Skin of body (tissue), 2 donors: Measurements from ENCODE around the gene HMGN3. TPM values are rescaled to one million over a fixed set of nuclear protein-coding genes. Genes with fewer than 3 reads are reported as not detected.
"Not testable (repeated sequence)": the region's sequence is repeated elsewhere in the genome, so short reads cannot be mapped to it uniquely, and the experiment has no call there.

Experiments used
- DNase-seq: peaks from one replicate; lab custom pipeline; 2025; lab: John Stamatoyannopoulos, UW
- total RNA-seq: library from RNA; depleted of rRNA; stranded (reverse); fragments of >200 nt; gene quantifications from one replicate; pipeline ENCODE4 v1.2.3, GENCODE V29; 2014

The HMGN3 gene
- 80.5 TPM for total RNA-seq

DNA sequence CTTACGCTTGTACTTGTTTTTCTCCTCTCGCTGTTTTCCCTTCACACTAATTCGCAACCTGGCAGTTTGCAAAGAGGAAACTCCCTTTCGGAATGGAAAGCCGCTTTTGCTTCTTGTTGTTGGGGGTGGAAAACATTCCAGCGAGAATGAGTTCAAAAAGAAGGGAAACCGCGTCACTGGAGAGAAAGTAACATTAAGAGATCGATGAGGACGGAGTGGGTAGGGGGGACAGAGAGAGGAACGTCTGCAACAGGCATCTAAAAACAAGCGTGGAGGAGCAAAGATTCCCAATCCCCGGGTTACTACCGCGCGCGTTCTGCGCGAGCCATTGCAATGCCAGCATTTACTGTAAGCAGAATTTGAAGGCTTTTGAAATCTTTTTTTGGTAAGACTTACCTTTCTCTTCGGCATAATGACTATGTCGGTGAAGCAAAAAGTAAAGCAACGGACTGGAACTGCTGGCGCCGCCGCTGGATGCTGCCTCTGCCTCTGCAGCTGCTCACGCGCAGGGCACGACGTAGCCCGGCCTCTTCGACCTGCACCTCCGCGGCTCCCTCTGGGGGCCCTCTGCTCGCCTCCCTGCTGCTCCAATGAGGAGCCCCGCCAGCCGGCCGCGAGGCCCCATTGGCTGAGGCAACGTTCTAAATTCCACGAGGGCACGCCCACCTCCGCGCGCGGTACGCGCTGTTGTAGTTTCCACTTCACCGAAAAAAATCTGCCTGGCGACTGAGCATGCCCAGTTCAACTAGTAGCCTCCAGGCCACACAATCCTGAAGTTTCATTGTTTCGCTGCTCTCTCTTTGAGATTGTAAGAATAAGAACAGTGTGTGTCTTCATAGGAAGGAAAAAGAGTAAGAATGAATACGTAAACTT, at the start of gene HMGN3:
Gene HMGN3 (minus strand): TSS at position 533 of the 873 bp plus-strand sequence.
- DNase-seq: peak; percentile 83

DNA sequence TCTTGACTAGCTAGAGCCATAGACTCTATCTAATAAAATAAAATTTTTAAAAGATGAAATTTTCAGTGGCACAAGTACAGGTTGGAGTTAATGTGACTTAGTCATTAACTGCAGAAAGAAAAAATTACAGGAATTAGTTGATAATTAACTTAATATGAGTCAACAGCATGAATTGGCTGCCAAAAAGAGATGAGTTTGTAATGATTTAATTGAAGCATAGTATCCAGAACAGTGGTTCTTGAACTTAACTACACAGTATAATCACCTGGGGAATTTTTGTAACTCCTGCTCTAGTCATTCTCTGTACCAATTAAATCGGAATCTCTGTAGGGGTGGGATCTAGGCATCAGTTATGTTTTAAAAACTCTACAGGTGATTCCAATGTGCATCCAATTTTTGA, 46.3 kb upstream of the HMGN3 start:
- DNase-seq: no peak

DNA sequence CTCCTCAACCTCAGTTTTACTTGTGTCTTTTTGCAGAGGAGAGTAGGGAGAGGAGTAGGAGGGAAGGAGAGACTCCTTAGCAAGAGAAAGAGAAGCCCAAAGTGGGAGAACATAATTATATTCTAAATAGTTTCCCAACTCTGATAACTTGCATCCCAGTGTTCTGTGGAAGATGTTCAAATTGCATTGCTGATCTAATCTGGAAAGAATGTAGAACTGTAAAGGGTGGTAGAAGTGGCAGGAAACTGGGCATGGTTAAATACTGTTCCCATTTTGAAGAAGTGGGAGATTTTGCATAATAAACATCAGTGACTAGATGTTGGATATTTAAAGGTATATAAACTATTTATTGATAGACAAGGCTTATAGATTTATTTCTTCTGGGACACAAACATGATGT, 42.6 kb upstream of the HMGN3 start:
- DNase-seq: no peak

DNA sequence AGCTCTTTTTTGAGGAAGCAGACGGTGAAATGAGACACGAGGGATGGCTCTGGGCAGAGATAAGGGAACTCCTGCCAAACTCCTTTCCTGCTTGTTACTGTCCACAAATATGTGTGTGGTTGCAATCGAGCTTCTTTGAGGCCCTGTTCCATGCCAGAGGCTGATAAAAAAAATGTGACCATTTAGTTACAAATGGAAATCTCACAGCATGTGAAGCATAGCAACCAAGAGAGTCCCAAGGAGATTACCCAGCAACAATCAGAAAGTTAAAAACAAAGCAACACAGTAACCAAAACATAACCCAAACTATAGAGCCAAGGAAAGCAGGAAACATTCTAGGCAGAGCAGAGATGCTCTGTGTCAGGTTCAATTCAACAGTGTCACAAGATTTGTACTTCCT, 35.4 kb upstream of the HMGN3 start:
- DNase-seq: peak; percentile 72

DNA sequence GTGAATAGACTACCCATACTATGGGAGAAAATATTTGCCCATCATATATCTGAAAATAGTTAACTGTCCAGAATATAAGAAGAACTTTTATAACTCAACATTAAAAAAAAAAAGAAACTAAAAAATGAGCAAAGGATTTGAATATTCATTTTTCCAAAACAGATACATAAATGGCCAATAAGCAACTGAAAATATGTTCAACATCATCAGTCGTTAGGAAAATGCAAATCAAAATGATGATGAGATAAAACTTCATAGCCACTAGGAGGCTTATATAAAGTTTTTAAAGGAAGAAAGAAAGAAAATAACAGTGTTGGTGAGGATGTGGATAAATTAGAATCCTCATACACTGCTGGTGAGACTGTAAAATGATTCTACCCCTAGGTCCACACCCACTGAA, 32.6 kb upstream of the HMGN3 start:
- DNase-seq: no peak

DNA sequence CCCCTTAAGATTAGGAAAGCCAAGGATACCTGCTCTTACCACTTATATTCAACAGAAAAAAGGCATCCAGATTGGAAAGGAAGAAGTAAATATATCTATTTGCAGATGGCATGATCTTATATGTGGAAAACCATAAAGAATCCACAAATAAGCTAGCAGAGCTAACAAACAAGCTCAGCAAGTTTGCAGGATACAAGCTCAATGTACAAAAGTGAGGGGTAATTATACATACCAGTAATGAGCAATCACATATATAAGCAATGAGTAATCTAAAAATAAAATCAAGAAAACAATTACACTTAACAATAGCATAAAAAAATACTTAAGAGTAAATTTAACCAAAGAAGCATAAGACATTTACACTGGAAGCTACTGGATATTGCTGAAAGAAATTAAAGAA, 31.6 kb upstream of the HMGN3 start:
- no peak for DNase-seq

DNA sequence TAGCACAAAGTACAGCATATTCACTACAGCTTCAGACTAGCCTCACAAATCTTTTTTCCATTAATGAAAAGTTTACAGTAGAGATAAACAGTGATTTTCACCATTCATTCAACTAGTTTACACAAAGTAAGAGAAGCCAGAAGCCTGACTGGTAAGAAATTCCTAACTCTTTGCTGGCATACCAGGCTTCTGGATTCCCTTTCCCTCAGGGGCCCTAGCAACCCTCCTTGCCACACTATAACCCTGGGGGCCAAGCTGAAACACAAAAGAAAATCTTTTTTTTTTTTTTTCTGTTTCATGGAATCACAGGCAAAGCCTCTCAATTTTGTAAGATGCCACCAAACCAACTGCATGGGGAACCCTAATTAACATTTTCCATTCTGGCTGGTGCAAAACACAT, 28.9 kb upstream of the HMGN3 start:
- DNase-seq: no peak

DNA sequence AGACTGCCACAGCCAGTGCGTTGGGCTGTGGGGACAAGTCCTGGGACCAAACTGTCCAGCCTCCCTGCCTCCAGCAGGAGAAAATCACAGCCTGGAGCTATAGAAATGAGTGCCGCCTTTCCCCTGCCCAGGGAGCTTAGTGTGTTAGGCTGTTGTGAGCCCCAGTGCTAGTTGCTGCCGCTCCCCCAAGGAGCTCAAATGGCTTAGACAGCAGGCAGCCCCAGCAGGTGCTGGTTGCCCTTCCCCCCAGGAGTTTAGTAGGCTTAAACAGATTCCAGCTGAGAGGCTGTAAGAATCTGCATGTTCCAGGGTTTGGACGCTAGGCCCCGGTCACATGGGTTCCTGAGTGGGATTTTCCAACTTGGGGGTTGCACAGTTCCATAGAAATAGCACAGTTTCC, 27.2 kb upstream of the HMGN3 start:
- no peak for DNase-seq

DNA sequence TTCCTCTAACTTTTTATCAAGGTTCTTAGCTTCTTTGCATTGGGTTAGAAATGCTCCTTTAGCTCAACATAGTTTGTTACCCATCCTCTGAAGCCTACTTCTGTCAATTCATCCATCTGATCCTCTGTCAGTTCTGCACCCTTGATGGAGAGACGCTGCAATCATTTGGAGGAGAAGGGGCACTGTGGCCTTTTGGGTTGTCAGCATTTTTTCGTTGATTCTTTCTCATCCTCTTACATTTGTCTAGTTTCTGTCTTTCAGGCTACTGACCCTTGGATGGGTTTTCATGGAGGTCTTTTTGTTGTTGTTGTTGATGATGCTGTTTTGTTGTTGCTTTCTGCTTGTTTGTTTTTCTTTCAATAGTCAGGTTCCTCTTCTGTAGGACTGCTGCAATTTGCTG, 26.3 kb upstream of the HMGN3 start:
- no peak for DNase-seq

DNA sequence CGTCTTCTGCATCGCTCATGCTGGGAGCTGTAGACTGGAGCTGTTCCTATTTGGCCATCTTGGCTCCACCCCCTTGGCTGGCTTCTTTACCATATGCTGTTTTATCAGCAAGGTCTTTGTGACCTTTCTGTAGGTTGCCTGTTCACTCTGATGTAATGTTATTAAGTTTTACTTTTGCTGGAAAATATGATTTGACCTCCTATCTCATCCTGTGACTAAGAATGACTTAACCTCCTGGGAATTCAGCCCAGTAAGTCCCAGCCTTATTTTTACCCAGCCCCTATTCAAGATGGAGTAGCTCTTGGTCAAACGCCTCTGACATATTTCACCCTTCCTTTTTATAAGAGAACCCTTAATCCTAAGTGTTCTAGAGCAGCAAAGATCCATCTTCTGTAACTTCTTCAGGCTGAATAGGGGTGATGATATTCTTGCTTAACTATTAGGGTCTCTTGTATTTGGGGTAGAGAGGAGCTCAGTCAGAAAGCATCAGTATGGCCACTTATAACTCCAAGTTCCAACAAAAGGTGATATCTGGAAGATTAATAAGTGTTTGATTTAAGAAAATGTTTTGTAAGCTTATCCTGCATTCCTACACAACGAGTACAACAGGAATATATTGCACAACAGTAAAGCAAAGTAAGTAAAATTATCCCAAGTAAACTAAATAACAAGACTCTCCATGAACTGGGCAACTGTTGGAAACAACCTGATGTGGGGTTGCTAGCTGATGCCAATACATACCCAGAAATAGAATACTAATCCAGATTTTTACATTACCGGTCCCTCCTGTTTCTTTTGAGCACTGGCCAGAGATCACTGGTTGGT, 23.1 kb upstream of the HMGN3 start:
- DNase-seq: no peak

DNA sequence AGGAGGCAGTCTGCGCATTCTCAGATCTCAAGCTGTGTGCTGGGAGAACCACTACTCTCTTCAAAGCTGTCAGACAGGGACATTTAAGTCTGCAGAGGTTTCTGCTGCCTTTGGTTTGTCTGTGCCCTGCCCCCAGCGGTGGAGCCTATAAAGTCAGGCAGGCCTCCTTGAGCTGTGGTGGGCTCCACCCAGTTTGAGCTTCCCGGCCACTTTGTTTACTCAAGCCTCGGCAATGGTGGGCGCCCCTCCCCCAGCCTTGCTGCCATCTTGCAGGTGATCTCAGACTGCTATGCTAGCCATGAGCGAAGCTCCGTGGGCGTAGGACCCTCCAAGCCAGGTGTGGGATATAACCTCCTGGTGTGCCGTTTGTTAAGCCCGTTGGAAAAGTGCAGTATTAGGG, 22.3 kb upstream of the HMGN3 start:
- not testable (repeated sequence) for DNase-seq

DNA sequence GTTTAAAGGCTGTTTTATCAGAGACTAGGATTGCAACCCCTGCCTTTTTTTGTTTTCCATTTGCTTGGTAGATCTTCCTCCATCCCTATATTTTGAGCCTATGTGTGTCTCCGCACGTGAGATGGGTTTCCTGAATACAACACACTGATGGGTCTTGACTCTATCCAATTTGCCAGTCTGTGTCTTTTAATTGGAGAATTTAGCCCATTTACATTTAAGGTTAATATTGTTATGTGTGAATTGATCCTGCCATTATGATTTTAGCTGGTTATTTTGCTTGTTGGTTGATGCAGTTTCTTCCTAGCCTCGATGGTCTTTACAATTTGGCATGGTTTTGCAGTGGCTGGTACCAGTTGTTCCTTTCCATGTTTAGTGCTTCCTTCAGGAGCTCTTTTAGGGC, 20.6 kb upstream of the HMGN3 start:
- DNase-seq: not testable (repeated sequence)

DNA sequence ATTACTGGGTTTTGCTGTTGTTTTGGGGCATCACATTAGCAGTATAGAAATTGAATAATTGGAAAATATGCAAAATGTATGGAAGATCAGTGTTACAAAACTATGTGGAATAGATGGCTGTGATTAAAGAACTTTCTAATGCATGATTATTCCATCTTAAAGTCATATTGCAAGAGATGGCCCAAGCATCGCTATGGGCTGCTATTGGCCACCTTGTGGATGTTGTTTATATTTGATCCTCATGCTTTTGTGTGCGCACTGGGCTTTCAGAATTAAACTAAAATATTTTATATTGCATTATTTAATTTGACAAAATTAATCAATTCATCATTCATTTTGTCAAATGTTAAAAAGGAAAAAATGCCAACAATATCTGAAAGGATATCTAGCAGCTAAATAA, 16.1 kb upstream of the HMGN3 start:
- DNase-seq: no peak

DNA sequence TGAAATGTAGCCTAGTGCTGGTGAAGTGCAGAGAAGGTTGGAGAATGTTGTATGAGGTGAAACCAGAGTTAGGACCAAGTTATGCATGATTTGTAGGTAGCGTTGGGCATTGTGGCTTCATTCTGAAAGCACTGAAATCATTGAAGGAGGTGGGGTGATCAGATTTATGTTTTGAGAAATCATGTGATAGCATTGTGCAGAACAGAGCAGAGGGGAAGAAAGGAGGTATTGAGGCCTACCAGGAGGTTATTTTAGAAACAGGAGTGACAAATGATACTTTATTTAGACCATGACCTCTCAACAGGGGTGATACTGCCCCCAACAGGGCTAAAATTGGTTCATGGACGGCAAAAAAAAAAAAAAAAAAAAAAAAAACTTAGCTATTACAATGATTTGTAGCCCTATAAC, 15.6 kb upstream of the HMGN3 start:
- DNase-seq: no peak

DNA sequence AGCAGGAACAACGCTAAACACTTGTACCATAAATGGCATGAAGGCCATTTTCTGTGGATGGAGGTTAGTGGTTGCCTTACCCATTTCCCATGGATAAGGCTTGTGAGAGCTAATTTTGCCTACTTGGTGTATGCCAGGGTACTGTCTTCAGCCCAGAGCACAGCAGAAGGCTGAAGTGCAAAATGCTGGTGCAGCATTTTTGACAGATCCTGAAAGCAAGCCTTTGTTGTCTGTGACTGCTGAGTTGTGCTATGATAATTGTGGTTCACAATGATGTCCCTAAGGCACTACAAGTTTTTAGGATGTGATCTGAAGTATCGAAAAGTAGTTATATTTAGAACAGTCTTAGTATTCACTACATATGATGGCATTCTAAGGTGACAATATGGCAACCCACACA, 14.7 kb upstream of the HMGN3 start:
- DNase-seq: no peak

DNA sequence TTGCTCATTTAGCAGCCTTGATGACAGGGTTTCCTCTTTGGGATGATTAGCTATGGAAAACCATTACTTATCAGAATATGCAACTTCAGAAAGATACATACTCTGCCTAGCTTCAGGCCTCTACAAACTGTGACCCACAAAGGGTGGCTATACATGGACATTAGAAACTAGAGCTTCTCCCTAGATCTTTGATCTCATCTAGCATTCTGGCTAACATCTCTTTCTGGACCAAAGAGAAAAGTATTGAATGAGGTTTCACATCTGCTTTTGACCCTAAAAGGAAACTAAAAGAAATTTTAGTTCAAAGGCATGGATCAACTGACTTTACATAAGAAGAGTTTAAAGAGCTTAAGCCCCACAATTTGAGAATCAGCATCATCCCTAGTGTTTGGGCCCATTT, 12.4 kb upstream of the HMGN3 start:
- DNase-seq: no peak

DNA sequence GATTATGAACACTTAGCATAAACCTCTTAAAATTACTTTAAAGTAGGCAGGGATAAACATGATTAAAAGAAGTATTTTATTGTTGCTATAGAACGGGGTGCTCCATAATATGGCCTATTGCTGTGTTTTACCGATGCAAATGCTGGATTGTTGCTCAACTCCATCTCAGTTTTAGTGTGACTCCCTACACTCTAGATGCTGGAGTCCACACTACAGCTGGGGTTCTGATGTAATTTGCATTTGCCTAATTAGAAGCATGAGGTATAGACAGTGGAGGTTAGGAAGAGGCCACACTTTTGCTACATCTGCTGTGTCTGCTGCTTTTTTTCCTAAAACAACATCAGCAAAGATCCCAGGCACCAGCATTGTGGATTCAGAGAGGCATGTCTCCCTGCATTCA, 6.7 kb upstream of the HMGN3 start:
- DNase-seq: no peak

DNA sequence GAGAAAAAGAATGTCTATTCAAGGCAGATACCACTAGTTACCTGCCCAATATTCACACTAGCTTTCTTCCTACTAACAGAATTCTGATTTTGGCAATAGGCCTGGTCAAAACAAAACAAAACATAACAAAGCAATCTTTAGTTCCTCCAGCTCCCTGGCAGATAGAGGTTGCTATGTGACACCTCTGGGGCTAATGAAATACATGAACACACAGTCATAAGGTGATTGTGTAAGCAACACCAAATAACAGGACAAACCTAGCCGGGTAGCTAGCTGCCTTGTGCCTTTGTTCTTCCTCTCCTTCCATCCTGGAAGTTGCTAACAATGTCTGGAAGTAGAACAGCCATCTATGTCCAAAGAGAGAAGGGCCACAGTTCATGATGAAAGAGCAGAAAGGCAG, 6.0 kb upstream of the HMGN3 start:
- DNase-seq: no peak

DNA sequence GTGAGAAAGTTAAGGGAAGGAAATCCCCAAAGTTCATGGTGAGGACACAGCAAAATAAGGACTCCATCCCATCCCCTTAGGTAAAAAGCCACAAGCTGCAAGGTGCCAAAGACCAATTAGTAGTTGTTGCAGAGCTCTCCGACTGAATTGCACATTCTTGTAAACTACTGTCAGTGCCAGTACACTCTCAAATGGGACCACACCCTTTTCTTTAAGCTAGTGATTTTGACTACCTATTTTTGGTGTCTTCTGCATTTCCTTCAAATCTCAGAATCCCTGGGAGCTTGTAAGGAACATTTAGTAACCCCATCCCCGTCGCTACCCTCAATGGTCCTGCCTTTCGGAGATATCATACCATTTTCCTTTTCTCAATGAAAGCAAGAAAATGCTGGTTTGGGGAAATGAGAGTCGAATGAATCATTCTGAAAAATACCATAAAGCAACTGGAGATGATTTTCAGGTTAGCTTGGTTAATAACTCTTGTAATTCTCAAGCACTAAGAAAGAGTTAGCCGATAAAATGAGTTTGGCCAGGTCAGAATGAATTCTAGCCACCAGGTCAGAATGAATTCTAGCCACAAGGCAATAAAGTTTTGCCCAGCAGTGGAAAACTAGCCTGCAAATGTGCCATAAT, 5.2 kb upstream of the HMGN3 start:
- DNase-seq: no peak

DNA sequence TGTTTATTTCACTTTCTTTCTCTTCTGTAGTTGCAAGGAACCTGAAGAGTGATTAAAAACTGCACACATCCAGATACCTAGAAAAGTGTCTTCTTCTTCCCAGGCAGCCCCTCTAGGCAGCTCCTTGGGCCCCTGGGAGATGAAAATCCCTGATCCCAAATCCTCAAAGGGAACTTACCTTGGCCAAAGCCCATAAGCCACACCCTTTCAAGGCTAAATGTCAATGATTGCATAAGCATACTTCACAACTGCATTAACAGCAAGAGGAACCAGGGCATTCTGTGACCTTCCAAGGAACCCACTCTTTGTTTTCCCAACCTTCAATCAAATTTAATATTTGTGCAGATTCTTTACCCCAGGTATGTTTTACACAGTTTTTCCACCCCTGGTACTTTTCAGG, 4.4 kb upstream of the HMGN3 start:
- no peak for DNase-seq

DNA sequence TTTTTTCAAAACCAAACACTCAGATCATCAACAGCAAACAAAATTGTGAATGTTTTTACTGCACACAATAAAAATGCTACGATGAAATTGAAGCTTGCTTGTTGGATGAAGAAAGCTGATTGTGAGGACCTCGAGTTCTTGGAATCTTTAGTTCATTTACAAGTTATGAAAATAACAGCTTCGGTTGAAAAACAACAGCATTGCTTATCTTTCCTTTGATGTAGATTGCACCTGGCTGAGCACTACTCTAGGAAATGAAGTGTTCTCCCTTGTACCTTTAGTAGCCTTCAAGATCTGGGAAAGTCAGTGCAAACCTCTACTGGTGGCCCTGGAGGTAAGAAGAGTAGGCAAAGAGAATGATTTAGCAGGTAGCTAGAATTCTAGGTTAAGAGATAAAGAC, 2.2 kb upstream of the HMGN3 start:
- DNase-seq: no peak

DNA sequence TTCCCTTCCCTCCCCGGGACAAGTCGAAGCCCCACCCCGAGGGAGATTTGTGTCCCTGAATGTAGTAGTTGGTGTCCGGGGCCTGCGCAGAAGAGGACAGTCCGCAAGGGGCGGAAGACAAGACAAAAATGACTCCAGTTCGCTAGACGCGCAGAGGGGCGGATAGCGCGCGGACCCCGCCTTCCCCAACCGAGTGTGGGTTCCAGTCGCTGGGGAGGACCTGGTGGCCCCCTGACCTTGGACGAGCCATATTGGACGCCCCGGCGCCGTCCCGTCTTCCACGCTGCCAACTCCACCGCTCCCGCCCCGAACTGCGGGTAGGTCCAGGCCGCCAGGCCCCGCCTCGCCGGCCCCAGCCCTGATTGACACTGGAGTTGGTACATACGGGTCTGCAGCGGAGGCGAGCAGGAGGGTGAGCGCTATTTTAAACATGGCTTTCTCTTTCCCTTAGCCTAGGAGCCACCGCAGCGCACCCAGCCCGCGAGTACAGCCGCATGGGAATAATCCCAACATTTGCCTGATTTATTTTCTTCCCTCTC, 802 bp downstream of the HMGN3 start:
- DNase-seq: peak; percentile 87
